Erythroblast (primary cell): Measurements from ENCODE around the gene JPT2.

Experiments
- GATA1 ChIP-seq: IDR thresholded peaks from 2 replicates; pipeline ENCODE4 v1.6.1; 2011; ENCODE audit warnings: low read depth, mild to moderate bottlenecking, control low read depth, low read length, moderate library complexity
- POLR2A ChIP-seq: IDR thresholded peaks from 2 replicates; pipeline ENCODE4 v1.6.1; 2011; ENCODE audit warnings: mild to moderate bottlenecking, low read length

DNA sequence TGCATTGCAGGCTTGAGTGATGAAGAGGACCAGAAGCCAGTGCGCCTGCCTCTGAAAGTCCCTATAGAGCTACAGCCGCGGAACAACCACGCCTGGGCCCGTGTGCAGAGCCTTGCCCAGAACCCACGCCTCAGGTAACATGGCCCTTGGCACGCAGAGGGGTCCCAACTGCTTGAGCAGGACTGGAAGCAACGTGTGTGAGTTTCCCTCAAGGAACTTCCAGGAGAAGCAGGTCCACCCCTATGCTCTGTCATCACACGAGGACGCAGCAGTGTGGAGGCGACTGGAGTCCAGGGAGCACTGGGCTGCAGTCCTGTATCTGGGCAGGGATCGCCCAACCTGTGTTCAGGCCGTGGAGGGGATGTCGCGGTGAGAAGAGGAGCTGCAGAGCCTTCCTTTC lies 25.1 kb upstream of the JPT2 start:
- TF ChIP-seq POLR2A = no peak
- no peak for TF ChIP-seq GATA1
